Esophagus (tissue), 2 donors: ENCODE results near the gene LUC7L. TPM values are rescaled to one million over a fixed set of nuclear protein-coding genes. Genes with fewer than 3 reads are reported as not detected.
"Not testable (repeated sequence)": the region's sequence is repeated elsewhere in the genome, so short reads cannot be mapped to it uniquely, and the experiment has no call there.

Source experiments
- H3K27ac ChIP-seq, 2 donors: one replicate each; pipeline ENCODE4 v1.5.1; 2013; ENCODE audit warnings: low read depth in 2 of 2, mild to moderate bottlenecking in 2 of 2, inconsistent platforms in 1 of 2, low read length in 1 of 2, moderate library complexity in 1 of 2
- H3K27me3 ChIP-seq, 2 donors: one replicate each; pipeline ENCODE4 v1.6.1; 2013; ENCODE audit warnings: low read length in 2 of 2, control low read depth in 1 of 2, mild to moderate bottlenecking in 1 of 2; ENCODE audit not compliant: insufficient read depth in 2 of 2, control insufficient read depth in 1 of 2
- H3K36me3 ChIP-seq, 2 donors: one replicate each; pipeline ENCODE4 v1.6.1; 2013; ENCODE audit warnings: low read length in 1 of 2; ENCODE audit not compliant: control insufficient read depth in 2 of 2, insufficient read depth in 2 of 2
- H3K4me1 ChIP-seq, 2 donors: one replicate each; pipeline ENCODE4 v1.6.1; 2013; ENCODE audit warnings: low read length in 1 of 2; ENCODE audit not compliant: control insufficient read depth in 2 of 2, insufficient read depth in 2 of 2
- H3K4me3 ChIP-seq, 2 donors: one replicate each; pipeline ENCODE4 v1.5.1; 2013; ENCODE audit warnings: low read length in 2 of 2, mild to moderate bottlenecking in 2 of 2, low read depth in 1 of 2, moderate library complexity in 1 of 2
- H3K9me3 ChIP-seq, 2 donors: one replicate each; pipeline ENCODE4 v1.6.1; 2013; ENCODE audit warnings: mild to moderate bottlenecking in 2 of 2, low read depth in 1 of 2, low read length in 1 of 2, moderate library complexity in 1 of 2; ENCODE audit not compliant: control insufficient read depth in 2 of 2, insufficient read depth in 1 of 2
- WGBS, 2 donors: extraction: QIAGEN DNeasy Blood & Tissue Kit; methylation state at CpG; one replicate each; pipeline ENCODE4 v1.1.7; 2013; 5-methylcytosine and 5-hydroxymethylcytosine counted together
- polyA plus RNA-seq, 2 donors: library from polyadenylated mRNA; stranded (reverse); fragments of 200-250 nt; gene quantifications; one replicate each; pipeline ENCODE4 v1.2.3, GENCODE V29; 2013
- donor health status: healthy with polysubstance abuse.
- donor health status: Bipolar disorder and iron deficiency.

The LUC7L gene
- polyA plus RNA-seq, 2 donors, result 37.0 to 102 TPM

GRCh38 chr16:263944-264343 lies 34.7 kb upstream of the LUC7L start:
- peaks cover 0 to 3% of the 10 kb centered on the region in 2 donors for H3K9me3 ChIP-seq
- no peaks in the 10 kb centered on the region for H3K27me3 ChIP-seq
- H3K4me1 ChIP-seq, result peaks cover 2 to 13% of the 10 kb centered on the region in 2 donors
- 90% methylated on average over 17 of the region's 17 CpGs for WGBS, 2 donors
- no peak overlapping the region for H3K27ac ChIP-seq
- peaks cover 27 to 48% of the 10 kb centered on the region in 2 donors for H3K36me3 ChIP-seq
- H3K4me3 ChIP-seq, result no peak overlapping the region

- H3K4me1 ChIP-seq, result peaks cover 0 to 7% of the 10 kb centered on the region in 2 donors
- WGBS, 2 donors, result 91 to 94% methylated on average over 28 to 35 of the region's 35 CpGs
- H3K27me3 ChIP-seq, result no peaks in the 10 kb centered on the region
- H3K9me3 ChIP-seq, result peaks cover 0 to 3% of the 10 kb centered on the region in 2 donors
- no peak overlapping the region for H3K27ac ChIP-seq
- H3K4me3 ChIP-seq, result no peak overlapping the region
- peaks cover 27 to 48% of the 10 kb centered on the region in 2 donors for H3K36me3 ChIP-seq
Measured at GRCh38 chr16:263182-263774, 34.0 kb upstream of the LUC7L start.

- Histone ChIP-seq H3K9me3 (peaks cover 0 to 3% of the 10 kb centered on the region in 2 donors), H3K27me3 (no peaks in the 10 kb centered on the region), H3K36me3 (peaks cover 27 to 48% of the 10 kb centered on the region in 2 donors), H3K4me1 (no peaks in the 10 kb centered on the region), H3K27ac (no peak overlapping the region), H3K4me3 (no peak overlapping the region)
- WGBS, 2 donors, result 92 to 94% methylated on average over 24 to 29 of the region's 29 CpGs
Measured at GRCh38 chr16:262121-262745, 33.0 kb upstream of the LUC7L start.

- Histone ChIP-seq H3K4me1 (no peaks in the 10 kb centered on the region), H3K36me3 (peaks cover 27 to 48% of the 10 kb centered on the region in 2 donors), H3K9me3 (peaks cover 0 to 3% of the 10 kb centered on the region in 2 donors), H3K27ac (no peak overlapping the region), H3K27me3 (no peaks in the 10 kb centered on the region), H3K4me3 (no peak overlapping the region)
- WGBS, 2 donors, result 77 to 89% methylated on average over 27 to 28 of the region's 28 CpGs
Measured at GRCh38 chr16:261031-261691, 31.9 kb upstream of the LUC7L start.

- Histone ChIP-seq H3K9me3 (peaks cover 0 to 3% of the 10 kb centered on the region in 2 donors), H3K27ac (no peak overlapping the region), H3K4me1 (no peaks in the 10 kb centered on the region), H3K27me3 (no peaks in the 10 kb centered on the region), H3K4me3 (no peak overlapping the region), H3K36me3 (peaks cover 27 to 48% of the 10 kb centered on the region in 2 donors)
- 94 to 96% methylated on average over 19 of the region's 19 CpGs for WGBS, 2 donors
Measured at GRCh38 chr16:260326-260725, 31.1 kb upstream of the LUC7L start.

- peaks cover 0 to 3% of the 10 kb centered on the region in 2 donors for H3K9me3 ChIP-seq
- H3K36me3 ChIP-seq, result peaks cover 27 to 49% of the 10 kb centered on the region in 2 donors
Measured at GRCh38 chr16:259814-260253, 30.6 kb upstream of the LUC7L start.

GRCh38 chr16:259226-259625 lies 30.0 kb upstream of the LUC7L start:
- no peaks in the 10 kb centered on the region for H3K27me3 ChIP-seq
- H3K27ac ChIP-seq, result no peak overlapping the region
- H3K9me3 ChIP-seq, result peaks cover 0 to 3% of the 10 kb centered on the region in 2 donors
- H3K36me3 ChIP-seq, result peaks cover 22 to 43% of the 10 kb centered on the region in 2 donors
- no peak overlapping the region for H3K4me3 ChIP-seq
- 87 to 90% methylated on average over 10 of the region's 10 CpGs for WGBS, 2 donors
- H3K4me1 ChIP-seq, result no peaks in the 10 kb centered on the region

More at GRCh38 chr16:259814-260253, 30.6 kb upstream of the LUC7L start:
- Histone ChIP-seq H3K4me3 (no peak overlapping the region), H3K27me3 (no peaks in the 10 kb centered on the region), H3K4me1 (no peaks in the 10 kb centered on the region), H3K27ac (no peak overlapping the region)
- 85 to 93% methylated on average over 13 of the region's 13 CpGs for WGBS, 2 donors

GRCh38 chr16:258091-258490 lies 28.8 kb upstream of the LUC7L start:
- H3K36me3 ChIP-seq, result peaks cover 15 to 33% of the 10 kb centered on the region in 2 donors
- H3K27me3 ChIP-seq, H3K4me3 ChIP-seq, H3K4me1 ChIP-seq, H3K27ac ChIP-seq, H3K9me3 ChIP-seq: not testable (repeated sequence)
- WGBS, 2 donors, result 81 to 96% methylated on average over 7 to 11 of the region's 13 CpGs

- no peaks in the 10 kb centered on the region for H3K9me3 ChIP-seq
- 96 to 97% methylated on average over 6 of the region's 6 CpGs for WGBS, 2 donors
- no peak overlapping the region for H3K4me3 ChIP-seq
- peaks cover 4 to 9% of the 10 kb centered on the region in 2 donors for H3K36me3 ChIP-seq
- no peaks in the 10 kb centered on the region for H3K27me3 ChIP-seq
- no peak overlapping the region for H3K27ac ChIP-seq
- no peaks in the 10 kb centered on the region for H3K4me1 ChIP-seq
Measured at GRCh38 chr16:255183-255582, 25.9 kb upstream of the LUC7L start.
